ENCODE measurements around the gene ZBTB20. TPM values are rescaled to one million over a fixed set of nuclear protein-coding genes. Genes with fewer than 3 reads are reported as not detected.

Gene ZBTB20
- polyA plus RNA-seq, 1 donor from 2014 or later, result 4.8 TPM

DNA sequence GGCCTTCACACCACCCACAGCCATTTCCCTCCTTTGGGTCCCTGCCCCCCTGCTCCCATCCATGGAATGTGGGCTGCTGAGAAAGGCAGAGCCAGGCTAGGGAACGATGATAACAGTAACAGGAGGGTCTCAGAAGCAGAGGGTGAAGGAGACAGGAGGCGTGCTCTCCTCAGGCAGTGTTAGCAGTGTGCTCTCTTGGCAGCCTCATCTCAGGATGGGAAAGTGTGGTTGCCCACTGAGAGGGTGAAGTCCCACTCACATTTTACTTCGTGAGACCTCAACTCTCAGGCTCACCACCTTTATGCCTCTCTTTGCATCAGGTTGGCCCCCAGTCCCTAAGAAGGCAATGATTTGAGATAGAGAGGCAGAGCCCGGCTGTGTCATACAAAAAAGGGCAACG lies 828.8 kb downstream of the ZBTB20 start:
- Histone ChIP-seq H3K9me2 (ENCODE audit: insufficient read depth, low read length) (no peaks in the 10 kb centered on the region), H2AFZ (ENCODE audit: low read depth, low read length) (no peak overlapping the region), H3K27ac (ENCODE audit: low read length) (no peak overlapping the region), H3K27me3 (ENCODE audit: insufficient read depth, low read depth, low read length) (no peaks in the 10 kb centered on the region), H3F3A (ENCODE audit: insufficient read depth, low read length, poor library complexity, severe bottlenecking) (no peaks in the 10 kb centered on the region), H3K4me2 (ENCODE audit: low read length) (no peak overlapping the region), H3K9ac (ENCODE audit: low read length) (no peak overlapping the region), H4K20me1 (ENCODE audit: insufficient read depth) (no peaks in the 10 kb centered on the region), H3K4me3 (ENCODE audit: low read length) (no peak overlapping the region), H3K36me3 (ENCODE audit: insufficient read depth, low read length) (no peaks in the 10 kb centered on the region), H3K9me3 (ENCODE audit: low read length) (no peaks in the 10 kb centered on the region), H3K79me2 (replicated peaks; ENCODE audit: insufficient read depth, low read length) (no peaks in the 10 kb centered on the region)
- TF ChIP-seq EZH2 (IDR thresholded peaks at IDR 0.05; ENCODE audit: borderline replicate concordance, insufficient read depth, low read length, poor library complexity, severe bottlenecking) (no peak), MXI1 (conservative IDR thresholded peaks at IDR 0.05; ENCODE audit: poor library complexity, severe bottlenecking) (no peak), SMC3 (conservative IDR thresholded peaks at IDR 0.05; ENCODE audit: poor library complexity) (no peak), REST (IDR thresholded peaks at IDR 0.05; ENCODE audit: borderline replicate concordance) (no peak), RAD21 (conservative IDR thresholded peaks at IDR 0.05) (no peak), TAF1 (IDR thresholded peaks at IDR 0.05; ENCODE audit: low read depth) (no peak), POLR2AphosphoS5 (IDR thresholded peaks at IDR 0.05) (no peak), EP300 (conservative IDR thresholded peaks at IDR 0.05; ENCODE audit: poor library complexity, severe bottlenecking) (no peak)
- TF ChIP-seq, protein P1, sequence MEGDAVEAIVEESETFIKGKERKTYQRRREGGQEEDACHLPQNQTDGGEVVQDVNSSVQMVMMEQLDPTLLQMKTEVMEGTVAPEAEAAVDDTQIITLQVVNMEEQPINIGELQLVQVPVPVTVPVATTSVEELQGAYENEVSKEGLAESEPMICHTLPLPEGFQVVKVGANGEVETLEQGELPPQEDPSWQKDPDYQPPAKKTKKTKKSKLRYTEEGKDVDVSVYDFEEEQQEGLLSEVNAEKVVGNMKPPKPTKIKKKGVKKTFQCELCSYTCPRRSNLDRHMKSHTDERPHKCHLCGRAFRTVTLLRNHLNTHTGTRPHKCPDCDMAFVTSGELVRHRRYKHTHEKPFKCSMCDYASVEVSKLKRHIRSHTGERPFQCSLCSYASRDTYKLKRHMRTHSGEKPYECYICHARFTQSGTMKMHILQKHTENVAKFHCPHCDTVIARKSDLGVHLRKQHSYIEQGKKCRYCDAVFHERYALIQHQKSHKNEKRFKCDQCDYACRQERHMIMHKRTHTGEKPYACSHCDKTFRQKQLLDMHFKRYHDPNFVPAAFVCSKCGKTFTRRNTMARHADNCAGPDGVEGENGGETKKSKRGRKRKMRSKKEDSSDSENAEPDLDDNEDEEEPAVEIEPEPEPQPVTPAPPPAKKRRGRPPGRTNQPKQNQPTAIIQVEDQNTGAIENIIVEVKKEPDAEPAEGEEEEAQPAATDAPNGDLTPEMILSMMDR (IDR thresholded peaks at IDR 0.05; ENCODE audit: poor library complexity, severe bottlenecking), result no peak

GRCh38 chr3:114314282-114314681 lies 832.8 kb downstream of the ZBTB20 start:
- Histone ChIP-seq H3K9me2 (ENCODE audit: insufficient read depth, low read length) (no peaks in the 10 kb centered on the region), H3K4me2 (ENCODE audit: low read length) (no peak overlapping the region), H3K9ac (ENCODE audit: low read length) (no peak overlapping the region), H3F3A (ENCODE audit: insufficient read depth, low read length, poor library complexity, severe bottlenecking) (no peaks in the 10 kb centered on the region), H3K4me3 (ENCODE audit: low read length) (no peak overlapping the region), H3K79me2 (replicated peaks; ENCODE audit: insufficient read depth, low read length) (no peaks in the 10 kb centered on the region), H3K9me3 (ENCODE audit: low read length) (no peaks in the 10 kb centered on the region), H3K27ac (ENCODE audit: low read length) (no peak overlapping the region), H2AFZ (ENCODE audit: low read depth, low read length) (no peak overlapping the region), H4K20me1 (ENCODE audit: insufficient read depth) (no peaks in the 10 kb centered on the region), H3K36me3 (ENCODE audit: insufficient read depth, low read length) (no peaks in the 10 kb centered on the region), H3K27me3 (ENCODE audit: insufficient read depth, low read depth, low read length) (no peaks in the 10 kb centered on the region)
- TF ChIP-seq EZH2 (IDR thresholded peaks at IDR 0.05; ENCODE audit: borderline replicate concordance, insufficient read depth, low read length, poor library complexity, severe bottlenecking) (no peak), EP300 (conservative IDR thresholded peaks at IDR 0.05; ENCODE audit: poor library complexity, severe bottlenecking) (no peak), TAF1 (IDR thresholded peaks at IDR 0.05; ENCODE audit: low read depth) (no peak), MXI1 (conservative IDR thresholded peaks at IDR 0.05; ENCODE audit: poor library complexity, severe bottlenecking) (no peak), POLR2AphosphoS5 (IDR thresholded peaks at IDR 0.05) (no peak), REST (IDR thresholded peaks at IDR 0.05; ENCODE audit: borderline replicate concordance) (no peak), RAD21 (conservative IDR thresholded peaks at IDR 0.05) (no peak), SMC3 (conservative IDR thresholded peaks at IDR 0.05; ENCODE audit: poor library complexity) (no peak)
- TF ChIP-seq, protein P1 (IDR thresholded peaks at IDR 0.05; ENCODE audit: poor library complexity, severe bottlenecking), result no peak

All from neural cell (in vitro differentiated cells).